MCF 10A (cell line): ENCODE results near the gene ERMN. TPM values are rescaled to one million over a fixed set of nuclear protein-coding genes. Genes with fewer than 3 reads are reported as not detected.
"Not testable (repeated sequence)": the region's sequence is repeated elsewhere in the genome, so short reads cannot be mapped to it uniquely, and the experiment has no call there.

Experiments
- BruUV-seq: library from RNA; stranded (reverse); fragments of 400-500 nt; replicated peaks from 2 replicates; lab custom pipeline; 2021; lab: Mats Ljungman, UMichigan
- CTCF ChIA-PET: fragments of 300-600 bp; sonication (Branson Sonifier 250); formaldehyde crosslinking; extraction: SDS; loops from one replicate; lab custom pipeline; 2021; ENCODE audit warnings: antibody characterized with exemption, inconsistent platforms; lab: Yijun Ruan, JAX
- POLR2A ChIA-PET: fragments of 300-600, 350-650 bp; sonication (Branson Sonifier 250); formaldehyde crosslinking; extraction: SDS; loops from one replicate; lab custom pipeline; 2020; ENCODE audit warnings: antibody characterized with exemption, inconsistent platforms; lab: Yijun Ruan, JAX
- DNase-seq: peaks from one replicate; pipeline ENCODE4 v3.0.0-alpha.2; 2018; ENCODE audit not compliant: unreplicated experiment
- H3K27ac Mint-ChIP-seq: one replicate; pipeline ENCODE4 v1.8.0; 2022; ENCODE audit warnings: mild to moderate bottlenecking, low read depth, mixed read lengths; ENCODE audit not compliant: unreplicated experiment
- H3K27me3 Mint-ChIP-seq: one replicate; pipeline ENCODE4 v1.8.0; 2022; ENCODE audit warnings: mixed read lengths; ENCODE audit not compliant: insufficient read depth, unreplicated experiment
- H3K36me3 Mint-ChIP-seq: one replicate; pipeline ENCODE4 v1.8.0; 2022; ENCODE audit warnings: mild to moderate bottlenecking, moderate library complexity, mixed read lengths; ENCODE audit not compliant: insufficient read depth, unreplicated experiment
- H3K4me1 Mint-ChIP-seq: one replicate; pipeline ENCODE4 v1.8.0; 2022; ENCODE audit warnings: mixed read lengths; ENCODE audit not compliant: insufficient read depth, unreplicated experiment
- H3K4me3 Mint-ChIP-seq: one replicate; pipeline ENCODE4 v1.8.0; 2022; ENCODE audit warnings: mild to moderate bottlenecking, moderate library complexity, mixed read lengths; ENCODE audit not compliant: unreplicated experiment
- H3K9me3 Mint-ChIP-seq: one replicate; pipeline ENCODE4 v1.8.0; 2022; ENCODE audit warnings: mixed read lengths; ENCODE audit not compliant: unreplicated experiment
- CTCF ChIP-seq: fragments of 200-600 bp; IDR thresholded peaks from one replicate; pipeline ENCODE4 v1.8.0; 2022; ENCODE audit warnings: antibody characterized with exemption, mild to moderate bottlenecking; ENCODE audit not compliant: unreplicated experiment
- intact Hi-C: fragments of 100-400 bp; cut with micrococcal nuclease; formaldehyde crosslinking; loops from 2 replicates; pipeline ENCODE4 v1.14.1; 2022
- total RNA-seq: library from RNA; stranded (reverse); gene quantifications from 2 replicates; pipeline ENCODE4 v1.2.3, GENCODE V29; 2022

ERMN gene
- total RNA-seq, 1 experiment from 2014 or later, result not detected

GRCh38 chr2:157283468-157283867, 42.2 kb downstream of the ERMN start:
- intact Hi-C loops, result no loop called here

GRCh38 chr2:157281316-157281715, 44.3 kb downstream of the ERMN start:
- Mint-ChIP-seq H3K9me3 (no peaks in the 10 kb centered on the region), H3K4me3 (no peak overlapping the region), H3K36me3 (no peaks in the 10 kb centered on the region), H3K27ac (no peak overlapping the region), H3K27me3 (no peaks in the 10 kb centered on the region), H3K4me1 (no peaks in the 10 kb centered on the region)
- BruUV-seq, result no TSS peak
- DNase-seq, result no peak
- intact Hi-C loops, result no loop called here
- TF ChIP-seq CTCF, result no peak
- CTCF ChIA-PET, result interaction anchor here (0.6 to 1.9 kb wide), 3 partner anchors 21 to 139 kb away, joined by 3 to 4 read pairs (median 3); no protein-coding TSS in a partner anchor
- POLR2A ChIA-PET, result no interaction called here

More at GRCh38 chr2:157283468-157283867, 42.2 kb downstream of the ERMN start:
- Mint-ChIP-seq H3K27me3 (no peaks in the 10 kb centered on the region), H3K4me1 (no peaks in the 10 kb centered on the region), H3K9me3 (no peaks in the 10 kb centered on the region), H3K4me3 (no peak overlapping the region), H3K36me3 (no peaks in the 10 kb centered on the region), H3K27ac (no peak overlapping the region)
- BruUV-seq, result no TSS peak
- CTCF ChIA-PET, result interaction anchor here (0.5 to 1.5 kb wide), 3 partner anchors 19 to 596 kb away, joined by 4 to 14 read pairs (median 4); no protein-coding TSS in a partner anchor
- DNase-seq, result no peak
- no peak for TF ChIP-seq CTCF
- POLR2A ChIA-PET, result no interaction called here

- intact Hi-C loops, DNase-seq, H3K27ac Mint-ChIP-seq, H3K9me3 Mint-ChIP-seq, H3K36me3 Mint-ChIP-seq, H3K4me1 Mint-ChIP-seq, BruUV-seq, H3K27me3 Mint-ChIP-seq, H3K4me3 Mint-ChIP-seq: not testable (repeated sequence)
- ChIA-PET CTCF (interaction anchor here (0.6 to 2.5 kb wide), 3 partner anchors 15 to 324 kb away, joined by 3 to 6 read pairs (median 4); no protein-coding TSS in a partner anchor), POLR2A (interaction anchor here (0.6 kb wide), 1 partner anchor 28 kb away, joined by 3 read pairs; no protein-coding TSS in a partner anchor)
These were observed 46.3 kb downstream of the ERMN start for GRCh38 chr2:157279311-157279710.

GRCh38 chr2:157271590-157272203, 53.9 kb downstream of the ERMN start:
- H3K36me3 Mint-ChIP-seq, result no peaks in the 10 kb centered on the region
- ChIA-PET CTCF (interaction anchor here (0.6 to 0.9 kb wide), 2 partner anchors 65 to 1997 kb away, joined by 3 read pairs; no protein-coding TSS in a partner anchor), POLR2A (interaction anchor here (0.6 kb wide), 1 partner anchor 1778 kb away, joined by 3 read pairs; no protein-coding TSS in a partner anchor)
- no peaks in the 10 kb centered on the region for H3K4me1 Mint-ChIP-seq
- TF ChIP-seq CTCF, result no peak
- no TSS peak for BruUV-seq
- H3K27me3 Mint-ChIP-seq, result no peaks in the 10 kb centered on the region
- DNase-seq, result no peak
- H3K9me3 Mint-ChIP-seq, result no peaks in the 10 kb centered on the region
- intact Hi-C loops, result no loop called here
- no peak overlapping the region for H3K27ac Mint-ChIP-seq
- no peak overlapping the region for H3K4me3 Mint-ChIP-seq
